Stimulated activated memory B cell treated with anti-CD40 and anti-IgM and Interleukin-4, amounts not matched to agents 10 μg/mL and 1 μg/mL and 100 μg/mL, for 72 hours (primary cell): ENCODE results near the gene ZNF536.
"Not testable (repeated sequence)": the region's sequence is repeated elsewhere in the genome, so short reads cannot be mapped to it uniquely, and the experiment has no call there.

Experiments
- ATAC-seq: fragments of 150-1000 bp; cut with Tn5 transposase; 2 replicates; pipeline ENCODE4 v1.10.0; 2021
- H3K27ac Mint-ChIP-seq: one replicate; pipeline ENCODE4 v1.8.0; 2022; ENCODE audit warnings: mild to moderate bottlenecking, mixed read lengths
- H3K27me3 Mint-ChIP-seq: one replicate; pipeline ENCODE4 v1.8.0; 2022; ENCODE audit warnings: mixed read lengths
- H3K36me3 Mint-ChIP-seq: one replicate; pipeline ENCODE4 v1.8.0; 2022; ENCODE audit warnings: mixed read lengths
- H3K4me1 Mint-ChIP-seq: one replicate; pipeline ENCODE4 v1.8.0; 2022; ENCODE audit warnings: mixed read lengths
- H3K4me3 Mint-ChIP-seq: one replicate; pipeline ENCODE4 v1.8.0; 2022; ENCODE audit warnings: mild to moderate bottlenecking, moderate library complexity, mixed read lengths
- H3K9me3 Mint-ChIP-seq: one replicate; pipeline ENCODE4 v1.8.0; 2022; ENCODE audit warnings: mixed read lengths

The ZNF536 gene

GRCh38 chr19:30387311-30388115, 15.3 kb downstream of the ZNF536 start:
- Mint-ChIP-seq H3K27ac (no peak overlapping the region), H3K36me3 (no peaks in the 10 kb centered on the region), H3K9me3 (peaks cover 6% of the 10 kb centered on the region), H3K27me3 (no peaks in the 10 kb centered on the region), H3K4me1 (no peaks in the 10 kb centered on the region), H3K4me3 (no peak overlapping the region)
- ATAC-seq, result no peak

- Mint-ChIP-seq H3K4me1 (no peaks in the 10 kb centered on the region), H3K27ac (no peak overlapping the region), H3K36me3 (no peaks in the 10 kb centered on the region), H3K27me3 (no peaks in the 10 kb centered on the region), H3K9me3 (peaks cover 5% of the 10 kb centered on the region), H3K4me3 (no peak overlapping the region)
- no peak for ATAC-seq
Measured at GRCh38 chr19:30388327-30388726, 16.1 kb downstream of the ZNF536 start.

GRCh38 chr19:30388819-30389218, 16.6 kb downstream of the ZNF536 start:
- no peak for ATAC-seq
- Mint-ChIP-seq H3K27me3 (no peaks in the 10 kb centered on the region), H3K27ac (no peak overlapping the region), H3K9me3 (peaks cover 6% of the 10 kb centered on the region), H3K4me1 (no peaks in the 10 kb centered on the region), H3K36me3 (no peaks in the 10 kb centered on the region), H3K4me3 (no peak overlapping the region)

- ATAC-seq, result no peak
- Mint-ChIP-seq H3K27ac (no peak overlapping the region), H3K27me3 (no peaks in the 10 kb centered on the region), H3K4me3 (no peak overlapping the region), H3K9me3 (peaks cover 7% of the 10 kb centered on the region), H3K4me1 (no peaks in the 10 kb centered on the region), H3K36me3 (no peaks in the 10 kb centered on the region)
Measured at GRCh38 chr19:30390356-30390988, 18.3 kb downstream of the ZNF536 start.

- H3K4me3 Mint-ChIP-seq, result no peak overlapping the region
- H3K27ac Mint-ChIP-seq, result no peak overlapping the region
- peaks cover 7% of the 10 kb centered on the region for H3K9me3 Mint-ChIP-seq
- ATAC-seq, result no peak
- H3K4me1 Mint-ChIP-seq, result no peaks in the 10 kb centered on the region
- no peaks in the 10 kb centered on the region for H3K36me3 Mint-ChIP-seq
- no peaks in the 10 kb centered on the region for H3K27me3 Mint-ChIP-seq
Measured at GRCh38 chr19:30391052-30391451, 18.9 kb downstream of the ZNF536 start.

- no peaks in the 10 kb centered on the region for H3K36me3 Mint-ChIP-seq
- no peaks in the 10 kb centered on the region for H3K4me1 Mint-ChIP-seq
- H3K9me3 Mint-ChIP-seq, result peaks cover 5% of the 10 kb centered on the region
- no peak for ATAC-seq
- no peak overlapping the region for H3K27ac Mint-ChIP-seq
- H3K27me3 Mint-ChIP-seq, result no peaks in the 10 kb centered on the region
- H3K4me3 Mint-ChIP-seq, result no peak overlapping the region
Measured at GRCh38 chr19:30391554-30392551, 19.7 kb downstream of the ZNF536 start.

- H3K27ac Mint-ChIP-seq, result no peak overlapping the region
- no peak overlapping the region for H3K4me3 Mint-ChIP-seq
- no peaks in the 10 kb centered on the region for H3K36me3 Mint-ChIP-seq
- H3K9me3 Mint-ChIP-seq, result peaks cover 5% of the 10 kb centered on the region
- no peaks in the 10 kb centered on the region for H3K4me1 Mint-ChIP-seq
- H3K27me3 Mint-ChIP-seq, result no peaks in the 10 kb centered on the region
- ATAC-seq, result no peak
Measured at GRCh38 chr19:30393046-30393445, 20.9 kb downstream of the ZNF536 start.

- H3K27ac Mint-ChIP-seq, result no peak overlapping the region
- ATAC-seq, result no peak
- no peaks in the 10 kb centered on the region for H3K36me3 Mint-ChIP-seq
- H3K27me3 Mint-ChIP-seq, result no peaks in the 10 kb centered on the region
- H3K9me3 Mint-ChIP-seq, result peaks cover 6% of the 10 kb centered on the region
- H3K4me3 Mint-ChIP-seq, result no peak overlapping the region
- no peaks in the 10 kb centered on the region for H3K4me1 Mint-ChIP-seq
Measured at GRCh38 chr19:30393729-30394480, 21.7 kb downstream of the ZNF536 start.

GRCh38 chr19:30394481-30395151, 22.4 kb downstream of the ZNF536 start:
- peaks cover 7% of the 10 kb centered on the region for H3K9me3 Mint-ChIP-seq
- no peak overlapping the region for H3K4me3 Mint-ChIP-seq
- no peaks in the 10 kb centered on the region for H3K4me1 Mint-ChIP-seq
- no peak overlapping the region for H3K27ac Mint-ChIP-seq
- H3K36me3 Mint-ChIP-seq, result no peaks in the 10 kb centered on the region
- no peak for ATAC-seq
- H3K27me3 Mint-ChIP-seq, result no peaks in the 10 kb centered on the region

- ATAC-seq, result no peak
Measured at GRCh38 chr19:30395283-30395682, 23.1 kb downstream of the ZNF536 start.

GRCh38 chr19:30398539-30398938, 26.4 kb downstream of the ZNF536 start:
- H3K4me3 Mint-ChIP-seq, H3K9me3 Mint-ChIP-seq, H3K27ac Mint-ChIP-seq, H3K36me3 Mint-ChIP-seq, H3K4me1 Mint-ChIP-seq, ATAC-seq, H3K27me3 Mint-ChIP-seq: not testable (repeated sequence)

More at GRCh38 chr19:30395283-30395682, 23.1 kb downstream of the ZNF536 start:
- no peaks in the 10 kb centered on the region for H3K4me1 Mint-ChIP-seq
- no peaks in the 10 kb centered on the region for H3K36me3 Mint-ChIP-seq
- no peak overlapping the region for H3K4me3 Mint-ChIP-seq
- no peak overlapping the region for H3K27ac Mint-ChIP-seq
- H3K9me3 Mint-ChIP-seq, result peaks cover 7% of the 10 kb centered on the region
- H3K27me3 Mint-ChIP-seq, result no peaks in the 10 kb centered on the region

- H3K27me3 Mint-ChIP-seq, result no peaks in the 10 kb centered on the region
- H3K4me3 Mint-ChIP-seq, result no peak overlapping the region
- H3K4me1 Mint-ChIP-seq, result no peaks in the 10 kb centered on the region
- no peak overlapping the region for H3K27ac Mint-ChIP-seq
- no peak for ATAC-seq
- no peaks in the 10 kb centered on the region for H3K36me3 Mint-ChIP-seq
- H3K9me3 Mint-ChIP-seq, result peaks cover 5% of the 10 kb centered on the region
Measured at GRCh38 chr19:30401956-30402355, 29.8 kb downstream of the ZNF536 start.

GRCh38 chr19:30402436-30403202, 30.4 kb downstream of the ZNF536 start:
- H3K27me3 Mint-ChIP-seq, result no peaks in the 10 kb centered on the region
- H3K9me3 Mint-ChIP-seq, result peaks cover 5% of the 10 kb centered on the region
- no peaks in the 10 kb centered on the region for H3K4me1 Mint-ChIP-seq
- no peak for ATAC-seq
- no peak overlapping the region for H3K4me3 Mint-ChIP-seq
- H3K27ac Mint-ChIP-seq, result no peak overlapping the region
- no peaks in the 10 kb centered on the region for H3K36me3 Mint-ChIP-seq
